ENCODE data around the gene UBA52.

- TF ChIP-seq CTCF (IDR thresholded peaks at IDR 0.05) (no peak), ZNF121 (CRISPR knock-in tag; IDR thresholded peaks at IDR 0.05) (no peak), FOXK1 (CRISPR knock-in tag; IDR thresholded peaks at IDR 0.05) (no peak), GABPB1 (CRISPR knock-in tag; IDR thresholded peaks at IDR 0.05) (no peak), CBFB (CRISPR knock-in tag; IDR thresholded peaks at IDR 0.05; ENCODE audit: low read depth) (no peak), E2F5 (CRISPR knock-in tag; IDR thresholded peaks at IDR 0.05) (no peak), ZNF138 (CRISPR knock-in tag; conservative IDR thresholded peaks at IDR 0.05) (no peak)
Measured at GRCh38 chr19:18580311-18580710, 8.7 kb downstream of the UBA52 start.

All from WTC11 (cell line).